ENCODE data around the gene OSBPL10.

Gene OSBPL10

GRCh38 chr3:31763731-31764130 is 217.3 kb downstream of the OSBPL10 start:
- no peak for DNase-seq

GRCh38 chr3:31762888-31763351 is 218.1 kb downstream of the OSBPL10 start:
- no peak for DNase-seq

GRCh38 chr3:31762097-31762764 is 218.8 kb downstream of the OSBPL10 start:
- DNase-seq: no peak

GRCh38 chr3:31760654-31761053 is 220.4 kb downstream of the OSBPL10 start:
- no peak for DNase-seq

- no peak for DNase-seq
Measured at GRCh38 chr3:31758322-31758965, 222.6 kb downstream of the OSBPL10 start.

GRCh38 chr3:31755926-31756658 is 225.0 kb downstream of the OSBPL10 start:
- no peak for DNase-seq

- DNase-seq: no peak
Measured at GRCh38 chr3:31754575-31755278, 226.3 kb downstream of the OSBPL10 start.

- no peak for DNase-seq
Measured at GRCh38 chr3:31753050-31753425, 228.0 kb downstream of the OSBPL10 start.

- DNase-seq: no peak
Measured at GRCh38 chr3:31752305-31753049, 228.6 kb downstream of the OSBPL10 start.

GRCh38 chr3:31750341-31750740 is 230.7 kb downstream of the OSBPL10 start:
- DNase-seq: no peak

- no peak for DNase-seq
Measured at GRCh38 chr3:31748933-31749295, 232.1 kb downstream of the OSBPL10 start.

GRCh38 chr3:31748281-31748932 is 232.7 kb downstream of the OSBPL10 start:
- DNase-seq: no peak

GRCh38 chr3:31747785-31748184 is 233.3 kb downstream of the OSBPL10 start:
- no peak for DNase-seq

GRCh38 chr3:31744913-31745312 is 236.1 kb downstream of the OSBPL10 start:
- DNase-seq: no peak

- DNase-seq: no peak
Measured at GRCh38 chr3:31743331-31744089, 237.6 kb downstream of the OSBPL10 start.

GRCh38 chr3:31740397-31740796 is 240.7 kb downstream of the OSBPL10 start:
- no peak for DNase-seq

GRCh38 chr3:31738412-31738811 is 242.7 kb downstream of the OSBPL10 start:
- DNase-seq: no peak

- DNase-seq: no peak
Measured at GRCh38 chr3:31735667-31736066, 245.4 kb downstream of the OSBPL10 start.

GRCh38 chr3:31733234-31733667 is 247.8 kb downstream of the OSBPL10 start:
- no peak for DNase-seq

GRCh38 chr3:31732548-31732947 is 248.5 kb downstream of the OSBPL10 start:
- no peak for DNase-seq

GRCh38 chr3:31729573-31729972 is 251.5 kb downstream of the OSBPL10 start:
- no peak for DNase-seq

All from inflammatory macrophage treated with lipopolysaccharide for 1 hour (primary cell).